Measurements from ENCODE around the gene TP53INP2. TPM values are rescaled to one million over a fixed set of nuclear protein-coding genes. Genes with fewer than 3 reads are reported as not detected.

The TP53INP2 gene
- total and polyA plus RNA-seq, 9 of the 15 experiments (the other 6 are each of a cell fraction or from before 2014, with no cell fraction given) = 0.43 to 5.0 (median 1.3) TPM

DNA sequence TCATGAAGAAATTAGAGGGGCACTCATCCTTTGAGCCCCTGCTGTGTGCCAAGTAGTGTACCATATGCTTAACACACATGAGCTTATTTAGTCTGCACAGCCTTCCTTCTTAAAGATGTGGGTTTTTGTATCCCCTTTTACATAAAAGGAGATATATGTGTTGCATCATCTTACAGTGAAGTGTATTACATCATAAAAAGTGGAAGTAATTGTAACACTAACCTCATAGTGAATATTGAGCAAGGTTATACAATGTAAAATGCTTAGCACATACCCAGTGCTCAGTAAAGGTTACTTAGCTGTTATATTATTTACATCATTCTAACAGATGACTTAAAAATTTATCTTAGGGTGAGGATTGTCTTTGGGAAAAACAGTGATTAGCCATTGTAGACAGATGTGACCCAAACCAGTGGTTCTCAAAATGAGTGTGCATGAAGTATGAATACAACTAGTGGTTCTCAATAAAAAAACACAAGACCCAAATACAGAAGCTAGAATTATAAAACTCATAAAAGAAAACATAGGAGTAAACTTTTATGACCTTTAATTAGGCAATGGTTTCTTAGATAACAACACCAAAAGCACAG, 23.5 kb upstream of the TP53INP2 start (continued):
- TF ChIP-seq, protein P1, sequence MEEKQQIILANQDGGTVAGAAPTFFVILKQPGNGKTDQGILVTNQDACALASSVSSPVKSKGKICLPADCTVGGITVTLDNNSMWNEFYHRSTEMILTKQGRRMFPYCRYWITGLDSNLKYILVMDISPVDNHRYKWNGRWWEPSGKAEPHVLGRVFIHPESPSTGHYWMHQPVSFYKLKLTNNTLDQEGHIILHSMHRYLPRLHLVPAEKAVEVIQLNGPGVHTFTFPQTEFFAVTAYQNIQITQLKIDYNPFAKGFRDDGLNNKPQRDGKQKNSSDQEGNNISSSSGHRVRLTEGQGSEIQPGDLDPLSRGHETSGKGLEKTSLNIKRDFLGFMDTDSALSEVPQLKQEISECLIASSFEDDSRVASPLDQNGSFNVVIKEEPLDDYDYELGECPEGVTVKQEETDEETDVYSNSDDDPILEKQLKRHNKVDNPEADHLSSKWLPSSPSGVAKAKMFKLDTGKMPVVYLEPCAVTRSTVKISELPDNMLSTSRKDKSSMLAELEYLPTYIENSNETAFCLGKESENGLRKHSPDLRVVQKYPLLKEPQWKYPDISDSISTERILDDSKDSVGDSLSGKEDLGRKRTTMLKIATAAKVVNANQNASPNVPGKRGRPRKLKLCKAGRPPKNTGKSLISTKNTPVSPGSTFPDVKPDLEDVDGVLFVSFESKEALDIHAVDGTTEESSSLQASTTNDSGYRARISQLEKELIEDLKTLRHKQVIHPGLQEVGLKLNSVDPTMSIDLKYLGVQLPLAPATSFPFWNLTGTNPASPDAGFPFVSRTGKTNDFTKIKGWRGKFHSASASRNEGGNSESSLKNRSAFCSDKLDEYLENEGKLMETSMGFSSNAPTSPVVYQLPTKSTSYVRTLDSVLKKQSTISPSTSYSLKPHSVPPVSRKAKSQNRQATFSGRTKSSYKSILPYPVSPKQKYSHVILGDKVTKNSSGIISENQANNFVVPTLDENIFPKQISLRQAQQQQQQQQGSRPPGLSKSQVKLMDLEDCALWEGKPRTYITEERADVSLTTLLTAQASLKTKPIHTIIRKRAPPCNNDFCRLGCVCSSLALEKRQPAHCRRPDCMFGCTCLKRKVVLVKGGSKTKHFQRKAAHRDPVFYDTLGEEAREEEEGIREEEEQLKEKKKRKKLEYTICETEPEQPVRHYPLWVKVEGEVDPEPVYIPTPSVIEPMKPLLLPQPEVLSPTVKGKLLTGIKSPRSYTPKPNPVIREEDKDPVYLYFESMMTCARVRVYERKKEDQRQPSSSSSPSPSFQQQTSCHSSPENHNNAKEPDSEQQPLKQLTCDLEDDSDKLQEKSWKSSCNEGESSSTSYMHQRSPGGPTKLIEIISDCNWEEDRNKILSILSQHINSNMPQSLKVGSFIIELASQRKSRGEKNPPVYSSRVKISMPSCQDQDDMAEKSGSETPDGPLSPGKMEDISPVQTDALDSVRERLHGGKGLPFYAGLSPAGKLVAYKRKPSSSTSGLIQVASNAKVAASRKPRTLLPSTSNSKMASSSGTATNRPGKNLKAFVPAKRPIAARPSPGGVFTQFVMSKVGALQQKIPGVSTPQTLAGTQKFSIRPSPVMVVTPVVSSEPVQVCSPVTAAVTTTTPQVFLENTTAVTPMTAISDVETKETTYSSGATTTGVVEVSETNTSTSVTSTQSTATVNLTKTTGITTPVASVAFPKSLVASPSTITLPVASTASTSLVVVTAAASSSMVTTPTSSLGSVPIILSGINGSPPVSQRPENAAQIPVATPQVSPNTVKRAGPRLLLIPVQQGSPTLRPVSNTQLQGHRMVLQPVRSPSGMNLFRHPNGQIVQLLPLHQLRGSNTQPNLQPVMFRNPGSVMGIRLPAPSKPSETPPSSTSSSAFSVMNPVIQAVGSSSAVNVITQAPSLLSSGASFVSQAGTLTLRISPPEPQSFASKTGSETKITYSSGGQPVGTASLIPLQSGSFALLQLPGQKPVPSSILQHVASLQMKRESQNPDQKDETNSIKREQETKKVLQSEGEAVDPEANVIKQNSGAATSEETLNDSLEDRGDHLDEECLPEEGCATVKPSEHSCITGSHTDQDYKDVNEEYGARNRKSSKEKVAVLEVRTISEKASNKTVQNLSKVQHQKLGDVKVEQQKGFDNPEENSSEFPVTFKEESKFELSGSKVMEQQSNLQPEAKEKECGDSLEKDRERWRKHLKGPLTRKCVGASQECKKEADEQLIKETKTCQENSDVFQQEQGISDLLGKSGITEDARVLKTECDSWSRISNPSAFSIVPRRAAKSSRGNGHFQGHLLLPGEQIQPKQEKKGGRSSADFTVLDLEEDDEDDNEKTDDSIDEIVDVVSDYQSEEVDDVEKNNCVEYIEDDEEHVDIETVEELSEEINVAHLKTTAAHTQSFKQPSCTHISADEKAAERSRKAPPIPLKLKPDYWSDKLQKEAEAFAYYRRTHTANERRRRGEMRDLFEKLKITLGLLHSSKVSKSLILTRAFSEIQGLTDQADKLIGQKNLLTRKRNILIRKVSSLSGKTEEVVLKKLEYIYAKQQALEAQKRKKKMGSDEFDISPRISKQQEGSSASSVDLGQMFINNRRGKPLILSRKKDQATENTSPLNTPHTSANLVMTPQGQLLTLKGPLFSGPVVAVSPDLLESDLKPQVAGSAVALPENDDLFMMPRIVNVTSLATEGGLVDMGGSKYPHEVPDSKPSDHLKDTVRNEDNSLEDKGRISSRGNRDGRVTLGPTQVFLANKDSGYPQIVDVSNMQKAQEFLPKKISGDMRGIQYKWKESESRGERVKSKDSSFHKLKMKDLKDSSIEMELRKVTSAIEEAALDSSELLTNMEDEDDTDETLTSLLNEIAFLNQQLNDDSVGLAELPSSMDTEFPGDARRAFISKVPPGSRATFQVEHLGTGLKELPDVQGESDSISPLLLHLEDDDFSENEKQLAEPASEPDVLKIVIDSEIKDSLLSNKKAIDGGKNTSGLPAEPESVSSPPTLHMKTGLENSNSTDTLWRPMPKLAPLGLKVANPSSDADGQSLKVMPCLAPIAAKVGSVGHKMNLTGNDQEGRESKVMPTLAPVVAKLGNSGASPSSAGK (IDR thresholded peaks at IDR 0.05) = 0 out of 2 replicates have a peak, but pooled peaks have one; percentile 10
- TF ChIP-seq ZNF121 (CRISPR knock-in tag; conservative IDR thresholded peaks at IDR 0.05) (no peak), STAG1 (CRISPR knock-in tag; IDR thresholded peaks at IDR 0.05; ENCODE audit: borderline replicate concordance) (no peak), PTRF (tag; IDR thresholded peaks at IDR 0.05) (no peak), PPARD (CRISPR knock-in tag; IDR thresholded peaks at IDR 0.05) (no peak), CBX8 (IDR thresholded peaks at IDR 0.05; ENCODE audit: borderline replicate concordance, extremely low read depth, low read depth, low read length, poor library complexity, severe bottlenecking) (no peak), NFE2 (IDR thresholded peaks at IDR 0.05; ENCODE audit: low read depth) (no peak)
- TF ChIP-seq, protein P2, sequence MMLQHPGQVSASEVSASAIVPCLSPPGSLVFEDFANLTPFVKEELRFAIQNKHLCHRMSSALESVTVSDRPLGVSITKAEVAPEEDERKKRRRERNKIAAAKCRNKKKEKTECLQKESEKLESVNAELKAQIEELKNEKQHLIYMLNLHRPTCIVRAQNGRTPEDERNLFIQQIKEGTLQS (IDR thresholded peaks at IDR 0.05) = peak; percentile 99
- TF ChIP-seq, protein P2 (CRISPR knock-in tag; conservative IDR thresholded peaks at IDR 0.05) = no peak
- TF ChIP-seq, protein P3, sequence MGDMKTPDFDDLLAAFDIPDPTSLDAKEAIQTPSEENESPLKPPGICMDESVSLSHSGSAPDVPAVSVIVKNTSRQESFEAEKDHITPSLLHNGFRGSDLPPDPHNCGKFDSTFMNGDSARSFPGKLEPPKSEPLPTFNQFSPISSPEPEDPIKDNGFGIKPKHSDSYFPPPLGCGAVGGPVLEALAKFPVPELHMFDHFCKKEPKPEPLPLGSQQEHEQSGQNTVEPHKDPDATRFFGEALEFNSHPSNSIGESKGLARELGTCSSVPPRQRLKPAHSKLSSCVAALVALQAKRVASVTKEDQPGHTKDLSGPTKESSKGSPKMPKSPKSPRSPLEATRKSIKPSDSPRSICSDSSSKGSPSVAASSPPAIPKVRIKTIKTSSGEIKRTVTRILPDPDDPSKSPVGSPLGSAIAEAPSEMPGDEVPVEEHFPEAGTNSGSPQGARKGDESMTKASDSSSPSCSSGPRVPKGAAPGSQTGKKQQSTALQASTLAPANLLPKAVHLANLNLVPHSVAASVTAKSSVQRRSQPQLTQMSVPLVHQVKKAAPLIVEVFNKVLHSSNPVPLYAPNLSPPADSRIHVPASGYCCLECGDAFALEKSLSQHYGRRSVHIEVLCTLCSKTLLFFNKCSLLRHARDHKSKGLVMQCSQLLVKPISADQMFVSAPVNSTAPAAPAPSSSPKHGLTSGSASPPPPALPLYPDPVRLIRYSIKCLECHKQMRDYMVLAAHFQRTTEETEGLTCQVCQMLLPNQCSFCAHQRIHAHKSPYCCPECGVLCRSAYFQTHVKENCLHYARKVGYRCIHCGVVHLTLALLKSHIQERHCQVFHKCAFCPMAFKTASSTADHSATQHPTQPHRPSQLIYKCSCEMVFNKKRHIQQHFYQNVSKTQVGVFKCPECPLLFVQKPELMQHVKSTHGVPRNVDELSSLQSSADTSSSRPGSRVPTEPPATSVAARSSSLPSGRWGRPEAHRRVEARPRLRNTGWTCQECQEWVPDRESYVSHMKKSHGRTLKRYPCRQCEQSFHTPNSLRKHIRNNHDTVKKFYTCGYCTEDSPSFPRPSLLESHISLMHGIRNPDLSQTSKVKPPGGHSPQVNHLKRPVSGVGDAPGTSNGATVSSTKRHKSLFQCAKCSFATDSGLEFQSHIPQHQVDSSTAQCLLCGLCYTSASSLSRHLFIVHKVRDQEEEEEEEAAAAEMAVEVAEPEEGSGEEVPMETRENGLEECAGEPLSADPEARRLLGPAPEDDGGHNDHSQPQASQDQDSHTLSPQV (IDR thresholded peaks at IDR 0.05) = peak; percentile 25; the same call in 1 of the 2 replicates
